K562 treated with DMSO at 1 percent for 24 hours (cell line): Measurements from ENCODE around the gene MCOLN1. TPM values are rescaled to one million over a fixed set of nuclear protein-coding genes. Genes with fewer than 3 reads are reported as not detected.

ENCODE experiments used
- total RNA-seq: library from RNA; unstranded; fragments of 300-600 nt; gene quantifications from 2 replicates; pipeline ENCODE4 v1.2.3, GENCODE V29; 2022; ENCODE audit warnings: low read depth; ENCODE audit not compliant: insufficient read depth

The MCOLN1 gene
- total RNA-seq: 28.1 and 29.2 TPM in 2 replicates

DNA sequence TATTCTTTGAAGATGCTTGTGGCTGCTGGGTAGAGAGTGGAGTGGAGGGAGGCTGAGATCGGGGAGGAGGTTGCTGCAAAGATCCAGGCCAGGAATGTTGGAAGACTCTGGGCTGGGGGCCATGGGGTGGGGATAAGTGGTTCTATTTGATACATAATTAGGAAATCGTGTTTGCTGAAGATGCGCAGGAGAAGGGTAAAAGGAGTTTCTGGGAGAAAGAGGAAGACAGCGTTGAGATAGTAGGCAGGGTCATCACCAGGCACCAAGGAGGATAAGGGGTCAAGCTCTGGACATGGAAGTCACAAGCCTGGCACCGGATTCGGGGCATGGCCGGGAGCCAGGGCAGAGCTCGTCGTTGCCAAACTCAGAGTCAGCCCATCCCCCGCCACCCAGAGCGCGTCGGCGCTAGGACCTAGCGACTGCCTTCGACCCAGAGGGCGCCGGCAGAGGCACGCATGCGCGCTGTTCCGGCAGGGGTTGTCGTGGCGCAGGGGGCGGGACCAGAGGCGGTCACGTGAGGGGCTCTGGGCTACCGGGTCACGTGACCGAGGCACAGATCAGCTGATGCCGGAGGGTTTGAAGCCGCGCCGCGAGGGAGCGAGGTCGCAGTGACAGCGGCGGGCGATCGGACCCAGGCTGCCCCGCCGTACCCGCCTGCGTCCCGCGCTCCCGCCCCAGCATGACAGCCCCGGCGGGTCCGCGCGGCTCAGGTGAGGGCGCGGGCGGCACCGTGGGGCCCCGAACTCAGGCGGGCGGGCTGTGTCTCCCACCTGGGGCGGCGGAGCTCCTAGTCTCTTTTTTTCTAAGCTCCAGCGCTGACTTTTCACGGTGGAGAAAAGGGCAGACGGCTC, at the start of gene MCOLN1:
Gene MCOLN1 (plus strand): TSS at position 553 of the 851 bp plus-strand sequence. CDS start 127 bp downstream, at position 680.

DNA sequence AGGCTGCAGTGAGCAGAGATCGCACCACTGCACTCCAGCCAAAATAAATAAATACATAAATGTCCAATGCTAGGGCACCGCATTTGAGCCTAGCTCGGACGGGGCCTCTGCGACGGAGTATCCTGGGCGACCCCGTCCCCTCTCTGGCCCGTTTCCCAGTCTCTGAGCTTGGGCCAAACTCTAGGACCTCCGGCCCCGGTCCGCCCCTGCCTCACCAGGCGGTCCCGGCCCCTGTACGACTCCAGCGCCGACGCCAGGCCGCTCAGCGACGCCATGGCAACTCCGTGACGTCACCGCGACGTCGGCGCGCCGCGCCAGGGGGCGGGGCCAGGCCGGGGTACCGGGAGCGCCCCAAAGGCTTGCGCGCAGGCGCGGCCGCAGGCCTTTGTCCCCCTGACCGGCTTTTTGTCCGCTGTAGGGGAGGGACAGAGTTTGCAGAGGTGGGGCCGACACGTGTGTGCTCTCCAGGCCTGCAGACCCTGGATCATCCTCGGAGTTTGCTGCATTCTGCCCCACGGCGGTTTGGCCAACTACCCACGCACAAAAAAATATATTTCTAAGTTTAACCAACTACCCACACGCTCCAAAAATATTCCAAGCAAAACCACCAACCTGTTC, 33.6 kb upstream of the MCOLN1 start, which contains the start of gene PEX11G:
Gene PEX11G (minus strand): TSS at position 300 of the 618 bp plus-strand sequence. CDS start 25 bp downstream, at position 275.

DNA sequence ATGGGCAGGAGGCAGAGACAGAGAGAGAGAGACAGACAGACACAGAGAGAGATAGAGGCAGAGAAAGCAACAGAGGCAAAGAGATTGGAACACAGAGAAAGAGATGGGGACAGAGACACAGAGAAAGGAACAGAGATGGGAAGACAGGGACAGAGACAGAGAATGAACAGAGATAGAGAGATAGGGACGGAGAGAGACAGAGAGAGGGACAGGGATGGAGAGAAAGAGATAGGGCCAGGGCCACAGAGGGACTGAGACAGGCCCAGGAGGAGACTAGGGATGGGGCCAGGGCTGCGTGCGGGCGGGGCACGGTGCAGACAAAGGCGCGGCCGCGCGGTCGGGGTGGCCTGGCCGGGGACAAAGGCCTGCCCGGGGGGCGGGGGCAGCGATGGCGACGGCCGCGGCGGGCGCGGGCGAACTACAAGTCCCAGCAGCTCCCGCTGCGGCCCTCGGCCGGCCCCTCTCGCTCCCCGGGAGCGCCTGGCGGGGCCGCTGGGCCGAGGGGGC, 6.7 kb upstream of the MCOLN1 start, which contains the start of gene ZNF358:
Gene ZNF358 (plus strand): TSS at position 459 of the 507 bp plus-strand sequence. CDS start 3,140 bp downstream, outside the sequence.

DNA sequence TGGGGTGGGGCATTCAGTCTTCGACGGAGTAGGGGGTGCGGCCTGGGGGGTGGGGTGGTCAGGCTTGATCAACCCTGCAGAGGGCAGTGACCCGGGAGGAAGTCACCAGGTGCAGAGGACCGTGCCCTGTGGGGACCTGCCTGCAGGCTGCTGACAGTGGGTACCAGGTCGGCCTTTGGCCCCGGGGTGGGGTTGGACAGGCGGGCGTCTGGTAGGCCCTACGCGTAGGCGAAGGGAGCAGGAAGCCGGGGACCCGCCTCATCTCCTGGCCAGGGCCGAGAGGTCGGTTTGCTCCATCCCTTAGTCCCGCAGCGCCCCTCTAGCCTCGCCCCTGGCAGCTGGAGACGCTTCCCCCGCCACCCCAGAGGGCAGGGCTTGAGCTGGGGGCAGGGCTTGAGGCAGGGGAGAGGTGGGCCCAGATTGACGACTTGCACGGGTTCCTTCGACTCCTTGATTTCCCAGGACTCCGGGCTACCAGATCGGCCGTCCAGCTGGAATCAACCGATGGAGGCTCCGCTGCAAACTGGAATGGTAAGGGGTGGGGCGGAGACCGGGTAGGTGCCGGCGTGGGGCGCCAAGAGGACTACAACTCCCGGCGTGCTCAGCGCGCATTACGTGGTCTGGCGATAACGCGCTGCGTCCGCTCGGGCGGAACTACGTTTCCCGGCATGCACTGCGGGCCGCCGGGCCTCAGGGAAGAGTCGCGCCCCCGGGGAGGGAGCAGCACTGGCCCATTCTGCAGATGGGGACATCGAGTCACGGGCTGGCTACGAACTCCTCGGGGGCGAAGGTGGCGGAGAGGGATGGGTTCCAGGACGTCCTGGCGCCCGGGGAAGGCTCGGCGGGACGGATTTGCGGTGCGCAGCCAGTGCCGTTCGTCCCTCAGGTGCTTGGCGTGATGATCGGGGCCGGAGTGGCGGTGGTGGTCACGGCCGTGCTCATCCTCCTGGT, 12.9 kb downstream of the MCOLN1 start, which contains the start of gene PNPLA6:
Gene PNPLA6 (plus strand): TSS at position 671 of the 951 bp plus-strand sequence. CDS start 72 bp downstream, at position 743.

Other genes with a start within 250 kb of the MCOLN1 start
- 1.2 and 2.0 TPM in 2 replicates for gene INSR, start 228.2 kb upstream of the MCOLN1 start, total RNA-seq
- gene ARHGEF18, start 173.7 kb upstream of the MCOLN1 start, total RNA-seq: 41.8 and 42.7 TPM in 2 replicates
- gene PEX11G, start 33.6 kb upstream of the MCOLN1 start, total RNA-seq: 8.6 and 12.1 TPM in 2 replicates
- 46.9 and 54.4 TPM in 2 replicates for gene ZNF358, start 6.5 kb upstream of the MCOLN1 start, total RNA-seq
- gene PNPLA6, start 13.1 kb downstream of the MCOLN1 start, total RNA-seq: 101 and 108 TPM in 2 replicates
- gene CAMSAP3, start 73.2 kb downstream of the MCOLN1 start, total RNA-seq: 3.4 and 3.8 TPM in 2 replicates
- 108 and 119 TPM in 2 replicates for gene XAB2, start 106.9 kb downstream of the MCOLN1 start, total RNA-seq
- 33.2 and 56.3 TPM in 2 replicates for gene PET100, start 107.2 kb downstream of the MCOLN1 start, total RNA-seq
- gene PCP2, start 111.1 kb downstream of the MCOLN1 start, total RNA-seq: 2.6 and 6.6 TPM in 2 replicates
- gene STXBP2, start 114.5 kb downstream of the MCOLN1 start, total RNA-seq: 209 and 241 TPM in 2 replicates
- not detected in 2 replicates for gene RETN, start 146.4 kb downstream of the MCOLN1 start, total RNA-seq
- 1.3 and 1.4 TPM in 2 replicates for gene MCEMP1, start 154.5 kb downstream of the MCOLN1 start, total RNA-seq
- gene TRAPPC5, start 158.2 kb downstream of the MCOLN1 start, total RNA-seq: 175 and 188 TPM in 2 replicates
- 0.70 and 0.95 TPM in 2 replicates for gene FCER2, start 179.5 kb downstream of the MCOLN1 start, total RNA-seq
- gene CLEC4G, start 209.5 kb downstream of the MCOLN1 start, total RNA-seq: not detected in 2 replicates
- not detected in 2 replicates for gene CD209, start 224.9 kb downstream of the MCOLN1 start, total RNA-seq
- 0.54 TPM in 1 of 2 replicates, not detected in the other for gene CLEC4M, start 240.6 kb downstream of the MCOLN1 start, total RNA-seq